HepG2 (cell line): ENCODE results near the gene SMURF1.

Experiments used
- BRCA1 ChIP-seq: sonication (generic); formaldehyde crosslinking; IDR thresholded peaks from 2 replicates; pipeline ENCODE4 v1.4.0; 2020; ENCODE audit warnings: missing genetic modification reagents
- ETV5 ChIP-seq: IDR thresholded peaks from 2 replicates; pipeline ENCODE4 v1.6.1; 2018; ENCODE audit warnings: missing biosample characterization, missing genetic modification reagents, inconsistent platforms, borderline replicate concordance
- MAZ ChIP-seq, 2 experiments: sonication (generic) in 1 of 2; formaldehyde crosslinking in 1 of 2; IDR thresholded peaks; 2 replicates each; pipeline versions ENCODE4 v1.5.0 to v1.6.1; 2012 to 2020; ENCODE audit warnings: low read depth in 2 of 2, mild to moderate bottlenecking in 2 of 2, borderline replicate concordance in 1 of 2, improper control_type of control experiment in 1 of 2, low read length in 1 of 2, missing genetic modification reagents in 1 of 2, moderate library complexity in 1 of 2
- TAF1 ChIP-seq: sonication (generic); formaldehyde crosslinking; IDR thresholded peaks from 2 replicates; pipeline ENCODE4 v1.4.0; 2020; ENCODE audit warnings: missing genetic modification reagents
- THAP8 ChIP-seq: sonication (generic); formaldehyde crosslinking; IDR thresholded peaks from 2 replicates; pipeline ENCODE4 v1.5.1; 2020; ENCODE audit warnings: missing genetic modification reagents, mild to moderate bottlenecking, borderline replicate concordance
- ZNF17 ChIP-seq: sonication (generic); formaldehyde crosslinking; IDR thresholded peaks from 2 replicates; pipeline ENCODE4 v1.5.0; 2020; ENCODE audit warnings: mild to moderate bottlenecking, missing genetic modification reagents
- ZNF274 ChIP-seq: sonication (generic); formaldehyde crosslinking; IDR thresholded peaks from 2 replicates; pipeline ENCODE4 v1.5.1; 2020; ENCODE audit warnings: mild to moderate bottlenecking, missing genetic modification reagents

GRCh38 chr7:99011706-99012404 lies 132.1 kb downstream of the SMURF1 start:
- TF ChIP-seq ZNF274: no peak
- TF ChIP-seq THAP8: no peak
- no peak for TF ChIP-seq ETV5 (CRISPR knock-in tag)
- no peak for TF ChIP-seq ZNF17
- no peak for TF ChIP-seq BRCA1 (CRISPR knock-in tag)
- TF ChIP-seq TAF1 (CRISPR knock-in tag): no peak
- no peak for TF ChIP-seq MAZ (IDR thresholded peaks at IDR 0.05; ENCODE audit: borderline replicate concordance, low read depth, low read length)
- TF ChIP-seq MAZ (CRISPR knock-in tag; IDR thresholded peaks at IDR 0.05; ENCODE audit: low read depth): no peak
